Spleen (tissue), 7 donors: ENCODE data around the gene DHRS2.

ENCODE experiments used
- CTCF ChIP-seq, 11 experiments: fragments of 200-600 bp in 7 of 11; fragments of 450-650 bp in 4 of 11; sonication (generic) in 4 of 11; IDR thresholded peaks in 8 of 11; conservative IDR thresholded peaks in 3 of 11; 1 replicate in 7 of 11; 2 replicates in 4 of 11; pipeline versions ENCODE4 v1.4.0 to v1.8.0; 2016 to 2021; ENCODE audit warnings: antibody characterized with exemption in 11 of 11, inconsistent platforms in 4 of 11, mild to moderate bottlenecking in 1 of 11
- POLR2A ChIP-seq, 3 donors: fragments of 450-650 bp; IDR thresholded peaks; one replicate each; pipeline ENCODE4 v1.5.1; 2017; ENCODE audit warnings: antibody characterized with exemption in 3 of 3, mild to moderate bottlenecking in 1 of 3
- donor health status: DM: no; HTN: no; CAD: no; lungs with moderate emphysema.
- donor health status: DM: no; HTN: no; CAD: no.
- donor health status: DM: no; HTN: no; CAD: no.

DNA sequence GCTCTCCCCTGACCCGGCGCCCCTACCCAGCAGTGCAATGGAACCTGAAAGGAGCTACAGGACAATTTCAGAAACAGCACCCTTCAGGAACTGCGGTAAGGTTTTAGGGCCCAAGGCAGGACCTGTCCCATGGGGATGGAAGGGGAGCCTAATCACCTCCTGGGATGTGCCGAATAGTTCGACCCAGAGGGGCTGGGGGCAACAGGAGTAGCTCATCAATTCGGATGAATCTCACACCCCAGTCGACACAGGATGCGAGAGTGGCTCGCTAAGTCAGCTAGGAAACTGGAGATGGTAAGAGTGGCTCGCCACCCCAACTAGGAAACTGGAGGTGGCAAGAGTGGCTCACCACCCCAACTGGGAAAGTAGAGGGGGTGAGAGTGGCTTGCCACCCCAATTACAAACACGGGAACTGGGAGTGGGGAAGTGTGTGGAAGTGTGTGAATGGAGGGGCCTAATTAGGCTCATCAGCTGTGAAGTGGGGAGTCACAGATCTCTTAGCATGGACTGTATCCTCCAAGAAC is 57.1 kb downstream of the DHRS2 start:
- TF ChIP-seq CTCF (IDR thresholded peaks at IDR 0.05 in 8 of 11, conservative IDR thresholded peaks at IDR 0.05 in 3 of 11) = no peak
- no peak for TF ChIP-seq POLR2A (IDR thresholded peaks at IDR 0.05)
